K562 (cell line): ENCODE measurements around the gene REEP3.

Experiments used
- FOXA1 ChIP-seq: fragments of 450-650 bp; IDR thresholded peaks from 2 replicates; pipeline ENCODE4 v1.6.1; 2016; ENCODE audit warnings: mild to moderate bottlenecking, borderline replicate concordance
- GABPB2 ChIP-seq: fragments of 250-450 bp; sonication (Bioruptor Pico); conservative IDR thresholded peaks from 2 replicates; pipeline ENCODE4 v1.5.1; 2021; ENCODE audit warnings: mild to moderate bottlenecking
- NR2F6 ChIP-seq: fragments of 450-650 bp; formaldehyde crosslinking; IDR thresholded peaks from 2 replicates; pipeline ENCODE4 v1.4.0; 2020; ENCODE audit warnings: mild to moderate bottlenecking
- NR3C1 ChIP-seq: sonication (generic); formaldehyde crosslinking; IDR thresholded peaks from 2 replicates; pipeline ENCODE4 v1.8.1; 2022; ENCODE audit warnings: missing genetic modification reagents
- POLR2A ChIP-seq: fragments of 450-650 bp; conservative IDR thresholded peaks from 2 replicates; pipeline ENCODE4 v1.6.1; 2016
- SNRNP70 ChIP-seq: fragments of 200-400 bp; formaldehyde crosslinking; optimal IDR thresholded peaks from 2 replicates; pipeline ENCODE3; 2017; ENCODE audit warnings: low read depth, low read length
- TAF1 ChIP-seq: IDR thresholded peaks from 2 replicates; pipeline ENCODE4 v1.6.1; 2011; ENCODE audit warnings: mild to moderate bottlenecking, low read length, moderate library complexity; ENCODE audit not compliant: insufficient read depth, control insufficient read depth, severe bottlenecking; ENCODE audit errors: extremely low read depth
- ZC3H4 ChIP-seq: sonication (generic); formaldehyde crosslinking; IDR thresholded peaks from 2 replicates; pipeline ENCODE4 v1.9.0; 2021; ENCODE audit warnings: missing genetic modification reagents, borderline replicate concordance
- ZNF12 ChIP-seq: sonication (generic); formaldehyde crosslinking; IDR thresholded peaks from 2 replicates; pipeline ENCODE4 v1.4.0; 2020; ENCODE audit warnings: mild to moderate bottlenecking, missing genetic modification reagents
- TF ChIP-seq, protein P1 (sequence below): fragments of 250-450 bp; sonication (Bioruptor Pico); IDR thresholded peaks from 2 replicates; pipeline ENCODE4 v1.5.0; 2021; ENCODE audit warnings: mild to moderate bottlenecking, borderline replicate concordance
- TF ChIP-seq, protein P2 (sequence below), 2 experiments: fragments of 450-650 bp in 1 of 2; sonication (generic) in 1 of 2; formaldehyde crosslinking in 1 of 2; IDR thresholded peaks in 1 of 2; conservative IDR thresholded peaks in 1 of 2; 2 replicates each; pipeline versions ENCODE4 v1.6.1 to v1.8.1; 2016 to 2023; ENCODE audit warnings: mild to moderate bottlenecking in 2 of 2, moderate library complexity in 2 of 2, inconsistent platforms in 1 of 2, missing genetic modification reagents in 1 of 2
- TF ChIP-seq, protein P3 (sequence below): sonication (generic); formaldehyde crosslinking; IDR thresholded peaks from 2 replicates; pipeline ENCODE4 v1.8.0; 2022; ENCODE audit warnings: mild to moderate bottlenecking, missing genetic modification reagents
- TF ChIP-seq, protein P4 (sequence below): fragments of 200-800 bp; sonication (Bioruptor generic); IDR thresholded peaks from 2 replicates; pipeline ENCODE4 v1.6.1; 2017; ENCODE audit warnings: missing genetic modification characterization, missing compliant biosample characterization
- TF ChIP-seq, protein P5 (sequence below), 2 experiments: fragments of 450-650 bp in 1 of 2; sonication (generic) in 1 of 2; formaldehyde crosslinking in 1 of 2; IDR thresholded peaks; 2 replicates each; pipeline versions ENCODE4 v1.7.1 to v1.9.0; 2016 to 2022; ENCODE audit warnings: inconsistent platforms in 1 of 2, mild to moderate bottlenecking in 1 of 2, missing genetic modification reagents in 1 of 2

DNA sequence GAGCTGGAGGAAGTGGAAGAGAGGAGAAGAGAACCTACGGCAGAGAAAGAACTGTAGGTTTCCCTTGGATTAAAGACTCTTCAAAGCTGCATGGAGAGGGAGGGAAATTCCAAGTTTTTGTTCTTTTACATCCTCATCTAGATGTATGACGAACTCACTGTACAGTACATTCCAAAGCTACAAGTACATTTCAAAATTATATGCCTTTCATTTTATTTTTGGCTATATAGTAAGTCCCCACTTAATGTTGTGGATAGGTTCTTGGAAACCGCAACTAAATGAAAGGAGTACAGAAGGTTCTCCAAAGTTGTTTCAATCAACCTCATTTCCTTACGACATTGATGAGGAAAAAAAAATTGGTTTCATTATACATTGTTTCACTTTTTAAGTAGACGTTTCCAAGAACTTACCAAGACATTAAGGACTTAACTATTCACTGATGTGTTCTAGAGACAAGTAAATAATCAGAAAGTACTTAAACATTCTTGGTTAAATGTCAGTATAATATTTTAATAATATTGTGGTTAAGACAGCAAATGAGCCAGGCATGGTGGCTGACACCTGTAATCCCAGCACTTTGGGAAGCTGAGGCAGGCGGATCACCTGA is 39.3 kb upstream of the REEP3 start:
- TF ChIP-seq POLR2A, result no peak
- no peak for TF ChIP-seq NR2F6 (CRISPR knock-in tag)
- TF ChIP-seq TAF1, result no peak
- TF ChIP-seq, protein P1, sequence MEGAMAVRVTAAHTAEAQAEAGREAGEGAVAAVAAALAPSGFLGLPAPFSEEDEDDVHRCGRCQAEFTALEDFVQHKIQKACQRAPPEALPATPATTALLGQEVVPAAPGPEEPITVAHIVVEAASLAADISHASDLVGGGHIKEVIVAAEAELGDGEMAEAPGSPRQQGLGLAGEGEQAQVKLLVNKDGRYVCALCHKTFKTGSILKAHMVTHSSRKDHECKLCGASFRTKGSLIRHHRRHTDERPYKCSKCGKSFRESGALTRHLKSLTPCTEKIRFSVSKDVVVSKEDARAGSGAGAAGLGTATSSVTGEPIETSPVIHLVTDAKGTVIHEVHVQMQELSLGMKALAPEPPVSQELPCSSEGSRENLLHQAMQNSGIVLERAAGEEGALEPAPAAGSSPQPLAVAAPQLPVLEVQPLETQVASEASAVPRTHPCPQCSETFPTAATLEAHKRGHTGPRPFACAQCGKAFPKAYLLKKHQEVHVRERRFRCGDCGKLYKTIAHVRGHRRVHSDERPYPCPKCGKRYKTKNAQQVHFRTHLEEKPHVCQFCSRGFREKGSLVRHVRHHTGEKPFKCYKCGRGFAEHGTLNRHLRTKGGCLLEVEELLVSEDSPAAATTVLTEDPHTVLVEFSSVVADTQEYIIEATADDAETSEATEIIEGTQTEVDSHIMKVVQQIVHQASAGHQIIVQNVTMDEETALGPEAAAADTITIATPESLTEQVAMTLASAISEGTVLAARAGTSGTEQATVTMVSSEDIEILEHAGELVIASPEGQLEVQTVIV (CRISPR knock-in tag), result no peak
- TF ChIP-seq FOXA1, result no peak
- TF ChIP-seq SNRNP70, result no peak
- TF ChIP-seq GABPB2, result no peak
- TF ChIP-seq, protein P2, sequence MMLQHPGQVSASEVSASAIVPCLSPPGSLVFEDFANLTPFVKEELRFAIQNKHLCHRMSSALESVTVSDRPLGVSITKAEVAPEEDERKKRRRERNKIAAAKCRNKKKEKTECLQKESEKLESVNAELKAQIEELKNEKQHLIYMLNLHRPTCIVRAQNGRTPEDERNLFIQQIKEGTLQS (IDR thresholded peaks at IDR 0.05), result no peak
- TF ChIP-seq, protein P2 (CRISPR knock-in tag; conservative IDR thresholded peaks at IDR 0.05), result no peak
- no peak for TF ChIP-seq ZC3H4 (CRISPR knock-in tag)
- TF ChIP-seq, protein P3, sequence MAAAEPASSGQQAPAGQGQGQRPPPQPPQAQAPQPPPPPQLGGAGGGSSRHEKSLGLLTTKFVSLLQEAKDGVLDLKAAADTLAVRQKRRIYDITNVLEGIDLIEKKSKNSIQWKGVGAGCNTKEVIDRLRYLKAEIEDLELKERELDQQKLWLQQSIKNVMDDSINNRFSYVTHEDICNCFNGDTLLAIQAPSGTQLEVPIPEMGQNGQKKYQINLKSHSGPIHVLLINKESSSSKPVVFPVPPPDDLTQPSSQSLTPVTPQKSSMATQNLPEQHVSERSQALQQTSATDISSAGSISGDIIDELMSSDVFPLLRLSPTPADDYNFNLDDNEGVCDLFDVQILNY (CRISPR knock-in tag), result no peak
- TF ChIP-seq, protein P4, sequence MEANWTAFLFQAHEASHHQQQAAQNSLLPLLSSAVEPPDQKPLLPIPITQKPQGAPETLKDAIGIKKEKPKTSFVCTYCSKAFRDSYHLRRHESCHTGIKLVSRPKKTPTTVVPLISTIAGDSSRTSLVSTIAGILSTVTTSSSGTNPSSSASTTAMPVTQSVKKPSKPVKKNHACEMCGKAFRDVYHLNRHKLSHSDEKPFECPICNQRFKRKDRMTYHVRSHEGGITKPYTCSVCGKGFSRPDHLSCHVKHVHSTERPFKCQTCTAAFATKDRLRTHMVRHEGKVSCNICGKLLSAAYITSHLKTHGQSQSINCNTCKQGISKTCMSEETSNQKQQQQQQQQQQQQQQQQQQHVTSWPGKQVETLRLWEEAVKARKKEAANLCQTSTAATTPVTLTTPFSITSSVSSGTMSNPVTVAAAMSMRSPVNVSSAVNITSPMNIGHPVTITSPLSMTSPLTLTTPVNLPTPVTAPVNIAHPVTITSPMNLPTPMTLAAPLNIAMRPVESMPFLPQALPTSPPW (CRISPR knock-in tag), result no peak
- TF ChIP-seq NR3C1 (CRISPR knock-in tag), result no peak
- TF ChIP-seq, protein P5, sequence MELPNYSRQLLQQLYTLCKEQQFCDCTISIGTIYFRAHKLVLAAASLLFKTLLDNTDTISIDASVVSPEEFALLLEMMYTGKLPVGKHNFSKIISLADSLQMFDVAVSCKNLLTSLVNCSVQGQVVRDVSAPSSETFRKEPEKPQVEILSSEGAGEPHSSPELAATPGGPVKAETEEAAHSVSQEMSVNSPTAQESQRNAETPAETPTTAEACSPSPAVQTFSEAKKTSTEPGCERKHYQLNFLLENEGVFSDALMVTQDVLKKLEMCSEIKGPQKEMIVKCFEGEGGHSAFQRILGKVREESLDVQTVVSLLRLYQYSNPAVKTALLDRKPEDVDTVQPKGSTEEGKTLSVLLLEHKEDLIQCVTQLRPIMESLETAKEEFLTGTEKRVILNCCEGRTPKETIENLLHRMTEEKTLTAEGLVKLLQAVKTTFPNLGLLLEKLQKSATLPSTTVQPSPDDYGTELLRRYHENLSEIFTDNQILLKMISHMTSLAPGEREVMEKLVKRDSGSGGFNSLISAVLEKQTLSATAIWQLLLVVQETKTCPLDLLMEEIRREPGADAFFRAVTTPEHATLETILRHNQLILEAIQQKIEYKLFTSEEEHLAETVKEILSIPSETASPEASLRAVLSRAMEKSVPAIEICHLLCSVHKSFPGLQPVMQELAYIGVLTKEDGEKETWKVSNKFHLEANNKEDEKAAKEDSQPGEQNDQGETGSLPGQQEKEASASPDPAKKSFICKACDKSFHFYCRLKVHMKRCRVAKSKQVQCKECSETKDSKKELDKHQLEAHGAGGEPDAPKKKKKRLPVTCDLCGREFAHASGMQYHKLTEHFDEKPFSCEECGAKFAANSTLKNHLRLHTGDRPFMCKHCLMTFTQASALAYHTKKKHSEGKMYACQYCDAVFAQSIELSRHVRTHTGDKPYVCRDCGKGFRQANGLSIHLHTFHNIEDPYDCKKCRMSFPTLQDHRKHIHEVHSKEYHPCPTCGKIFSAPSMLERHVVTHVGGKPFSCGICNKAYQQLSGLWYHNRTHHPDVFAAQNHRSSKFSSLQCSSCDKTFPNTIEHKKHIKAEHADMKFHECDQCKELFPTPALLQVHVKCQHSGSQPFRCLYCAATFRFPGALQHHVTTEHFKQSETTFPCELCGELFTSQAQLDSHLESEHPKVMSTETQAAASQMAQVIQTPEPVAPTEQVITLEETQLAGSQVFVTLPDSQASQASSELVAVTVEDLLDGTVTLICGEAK (IDR thresholded peaks at IDR 0.05), result no peak
- TF ChIP-seq, protein P5 (CRISPR knock-in tag; IDR thresholded peaks at IDR 0.05), result no peak
- no peak for TF ChIP-seq ZNF12 (CRISPR knock-in tag)
